HCT116 (cell line): ENCODE measurements around the gene CFAP54. TPM values are rescaled to one million over a fixed set of nuclear protein-coding genes. Genes with fewer than 3 reads are reported as not detected.

Source experiments
- ATAC-seq: fragments of 200-7000 bp; cut with Tn5 transposase; 2 replicates; pipeline ENCODE4 v1.9.1; 2020; ENCODE audit warnings: mild to moderate bottlenecking, moderate library complexity
- BruUV-seq: library from RNA; stranded (reverse); fragments of 400-500 nt; replicated peaks from 2 replicates; lab custom pipeline; 2021; lab: Mats Ljungman, UMichigan
- CTCF ChIA-PET: fragments of 300-600 bp; sonication (Branson Sonifier 250); formaldehyde crosslinking; loops from one replicate; lab custom pipeline; 2021; ENCODE audit warnings: antibody characterized with exemption; lab: Charles Lee
- POLR2A ChIA-PET: fragments of 300-600, 350-600 bp; sonication (Branson Sonifier 250); formaldehyde crosslinking; loops from one replicate; lab custom pipeline; 2021; ENCODE audit warnings: antibody characterized with exemption; lab: Charles Lee
- RAD21 ChIA-PET, 2 experiments: fragments of 300-600 bp; sonication (Branson Sonifier 250); formaldehyde crosslinking; loops; one replicate each; lab custom pipeline; 2023; ENCODE audit warnings: low total read pairs in 2 of 2; ENCODE audit not compliant: uncharacterized antibody in 2 of 2, unreplicated experiment in 2 of 2, low non-redundant PET in 1 of 2; lab: Charles Lee
- DNase-seq: peaks from one replicate; pipeline ENCODE4 v3.0.0-alpha.2; 2010; ENCODE audit warnings: low read depth, low spot score
- H2AFZ ChIP-seq: fragments of 200-600 bp; shearing (Covaris generic), sonication (generic); 2 replicates; pipeline ENCODE4 v1.6.1; 2017; ENCODE audit warnings: low read depth, mixed run types, mixed read lengths, antibody characterized with exemption, low read length; ENCODE audit not compliant: poor library complexity, severe bottlenecking
- H3K27ac ChIP-seq: 2 replicates; pipeline ENCODE4 v1.5.1; 2012; ENCODE audit warnings: low read depth, low read length
- H3K27me3 ChIP-seq: fragments of 200-600 bp; sonication (generic); 2 replicates; pipeline ENCODE4 v1.6.1; 2016; ENCODE audit warnings: mixed run types, low read length, mixed read lengths; ENCODE audit not compliant: insufficient read depth
- H3K36me3 ChIP-seq, 2 experiments: fragments of 200-500 bp in 1 of 2; fragments of 200-600 bp in 1 of 2; sonication (Bioruptor generic) in 1 of 2; sonication (generic) in 1 of 2; 2 replicates each; pipeline versions ENCODE4 v1.5.1 to v1.6.1; 2014 to 2016; ENCODE audit warnings: low read length in 2 of 2, inconsistent platforms in 1 of 2, mixed read lengths in 1 of 2, mixed run types in 1 of 2; ENCODE audit not compliant: insufficient read depth in 2 of 2, control insufficient read depth in 1 of 2
- H3K4me1 ChIP-seq, 2 experiments: fragments of 200-600 bp in 1 of 2; sonication (generic) in 1 of 2; 2 replicates each; pipeline versions ENCODE4 v1.5.1 to v1.6.1; 2012 to 2017; ENCODE audit warnings: low read length in 2 of 2, inconsistent platforms in 1 of 2, mild to moderate bottlenecking in 1 of 2, mixed read lengths in 1 of 2, mixed run types in 1 of 2, moderate library complexity in 1 of 2; ENCODE audit not compliant: insufficient read depth in 2 of 2, control insufficient read depth in 1 of 2
- H3K4me2 ChIP-seq: fragments of 200-600 bp; sonication (generic); 2 replicates; pipeline ENCODE4 v1.6.1; 2017; ENCODE audit warnings: mixed run types, low read length, mixed read lengths
- H3K4me3 ChIP-seq, 2 experiments: fragments of 200-600 bp in 1 of 2; sonication (generic) in 1 of 2; replicated peaks in 1 of 2; 2 replicates each; pipeline ENCODE4 v1.5.1; 2011 to 2016; ENCODE audit warnings: low read length in 2 of 2, control low read depth in 1 of 2, low read depth in 1 of 2, mild to moderate bottlenecking in 1 of 2, mixed read lengths in 1 of 2, mixed run types in 1 of 2
- H3K79me2 ChIP-seq: fragments of 200-600 bp; sonication (generic); 2 replicates; pipeline ENCODE4 v1.6.1; 2017; ENCODE audit warnings: mild to moderate bottlenecking, mixed run types, low read length, moderate library complexity, mixed read lengths; ENCODE audit not compliant: insufficient read depth
- H3K9ac ChIP-seq: fragments of 200-600 bp; sonication (generic); 2 replicates; pipeline ENCODE4 v1.6.1; 2016; ENCODE audit warnings: low read length, mixed read lengths
- H3K9me2 ChIP-seq: fragments of 200-600 bp; sonication (generic), shearing (Covaris generic); 2 replicates; pipeline ENCODE4 v1.6.1; 2017; ENCODE audit warnings: mixed run types, mild to moderate bottlenecking, moderate library complexity; ENCODE audit not compliant: insufficient read depth
- H3K9me3 ChIP-seq, 2 experiments: fragments of 200-500 bp in 1 of 2; fragments of 200-600 bp in 1 of 2; sonication (Bioruptor generic) in 1 of 2; sonication (generic) in 1 of 2; 2 replicates each; pipeline ENCODE4 v1.6.1; 2014 to 2017; ENCODE audit warnings: low read length in 2 of 2, mixed read lengths in 2 of 2, inconsistent platforms in 1 of 2, low read depth in 1 of 2, mild to moderate bottlenecking in 1 of 2, mixed run types in 1 of 2, moderate library complexity in 1 of 2; ENCODE audit not compliant: control insufficient read depth in 1 of 2, insufficient read depth in 1 of 2
- H4K20me1 ChIP-seq: fragments of 200-600 bp; sonication (generic), shearing (Covaris generic); 2 replicates; pipeline ENCODE4 v1.6.1; 2017; ENCODE audit warnings: mixed run types, mild to moderate bottlenecking, moderate library complexity; ENCODE audit not compliant: insufficient read depth
- ATF3 ChIP-seq: IDR thresholded peaks from 2 replicates; pipeline ENCODE4 v1.6.1; 2012
- CBX3 ChIP-seq: IDR thresholded peaks from 2 replicates; pipeline ENCODE4 v1.6.1; 2012; ENCODE audit warnings: low read depth
- CEBPB ChIP-seq: IDR thresholded peaks from 2 replicates; pipeline ENCODE4 v1.6.1; 2012; ENCODE audit warnings: low read depth
- ELF1 ChIP-seq: IDR thresholded peaks from 2 replicates; pipeline ENCODE4 v1.6.1; 2012; ENCODE audit warnings: low read depth, borderline replicate concordance
- EZH2 ChIP-seq: fragments of 200-600 bp; sonication (generic); IDR thresholded peaks from 2 replicates; pipeline ENCODE4 v1.6.1; 2017; ENCODE audit warnings: antibody characterized with exemption, mixed run types
- EZH2phosphoT487 ChIP-seq: fragments of 200-600 bp; IDR thresholded peaks from 2 replicates; pipeline ENCODE4 v1.6.1; 2018; ENCODE audit warnings: antibody characterized with exemption, borderline replicate concordance
- FOSL1 ChIP-seq: IDR thresholded peaks from 2 replicates; pipeline ENCODE4 v1.6.1; 2012; ENCODE audit warnings: low read depth
- JUND ChIP-seq: IDR thresholded peaks from 2 replicates; pipeline ENCODE4 v1.6.1; 2012
- POLR2A ChIP-seq: IDR thresholded peaks from 2 replicates; pipeline ENCODE4 v1.7.0; 2011; ENCODE audit warnings: borderline replicate concordance; ENCODE audit not compliant: insufficient read depth, insufficient read length; ENCODE audit errors: extremely low read depth
- POLR2AphosphoS5 ChIP-seq: IDR thresholded peaks from 2 replicates; pipeline ENCODE4 v1.6.1; 2011; ENCODE audit warnings: mild to moderate bottlenecking, low read depth, low read length, moderate library complexity
- RAD21 ChIP-seq: IDR thresholded peaks from 2 replicates; pipeline ENCODE4 v1.6.1; 2012; ENCODE audit warnings: low read depth, mild to moderate bottlenecking
- SP1 ChIP-seq: IDR thresholded peaks from 2 replicates; pipeline ENCODE4 v1.6.1; 2012; ENCODE audit warnings: low read depth
- SRF ChIP-seq: IDR thresholded peaks from 2 replicates; pipeline ENCODE4 v1.6.1; 2012; ENCODE audit warnings: low read depth
- YY1 ChIP-seq: IDR thresholded peaks from 2 replicates; pipeline ENCODE4 v1.6.1; 2011; ENCODE audit warnings: low read length, low read depth, moderate library complexity, mild to moderate bottlenecking; ENCODE audit not compliant: insufficient replicate concordance; ENCODE audit errors: extremely low read depth
- ZFX ChIP-seq: fragments of 450-650 bp; IDR thresholded peaks from 2 replicates; pipeline ENCODE4 v1.6.1; 2017
- ZNF274 ChIP-seq: fragments of 200-500 bp; sonication (Bioruptor generic); IDR thresholded peaks from 2 replicates; pipeline ENCODE4 v1.6.1; 2014; ENCODE audit warnings: mild to moderate bottlenecking, low read depth, low read length, inconsistent platforms
- intact Hi-C: fragments of 100-400 bp; cut with micrococcal nuclease; formaldehyde crosslinking; loops from 2 replicates; pipeline ENCODE4 v1.10.0; 2022
- total RNA-seq: library from RNA; stranded (reverse); gene quantifications from one replicate; pipeline ENCODE4 v1.2.1, GENCODE V29; 2021; ENCODE audit not compliant: unreplicated experiment
- TF ChIP-seq, protein P1 (sequence below): IDR thresholded peaks from 2 replicates; pipeline ENCODE4 v1.6.1; 2012; ENCODE audit warnings: low read depth
- TF ChIP-seq, protein P2 (sequence below): IDR thresholded peaks from 2 replicates; pipeline ENCODE4 v1.6.1; 2011; ENCODE audit warnings: mild to moderate bottlenecking, low read length, moderate library complexity; ENCODE audit not compliant: insufficient replicate concordance; ENCODE audit errors: extremely low read depth
- TF ChIP-seq, protein P3 (sequence below): IDR thresholded peaks from 2 replicates; pipeline ENCODE4 v1.6.1; 2012

CFAP54 gene
- total RNA-seq, 1 experiment from 2014 or later, result 0.25 TPM

DNA sequence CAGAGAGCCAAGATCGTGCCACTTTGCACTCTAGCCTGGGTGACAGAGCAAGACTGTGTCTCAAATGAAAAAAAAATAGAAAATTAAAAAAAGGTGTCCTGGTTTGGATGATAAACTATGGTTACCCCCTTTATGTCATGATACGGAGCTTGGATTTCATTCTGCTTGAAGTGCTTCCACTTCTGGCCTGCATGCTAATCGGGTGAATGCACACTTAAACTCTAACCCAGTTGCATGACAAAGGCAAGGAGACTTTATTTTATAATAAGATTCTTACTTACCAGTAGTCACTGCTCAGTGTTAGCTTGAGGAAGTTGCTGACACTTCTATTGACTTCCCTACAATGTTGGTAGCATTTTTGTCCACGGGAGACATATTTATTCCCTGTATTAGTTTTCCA, 24.3 kb downstream of the CFAP54 start:
- Histone ChIP-seq H3K27me3 (no peaks in the 10 kb centered on the region), H3K9ac (no peak overlapping the region), H3K36me3 (no peaks in the 10 kb centered on the region), H2AFZ (no peak overlapping the region), H4K20me1 (no peaks in the 10 kb centered on the region), H3K4me3 (no peak overlapping the region), H3K79me2 (no peaks in the 10 kb centered on the region), H3K4me1 (no peaks in the 10 kb centered on the region), H3K4me2 (no peak overlapping the region), H3K27ac (no peak overlapping the region), H3K9me3 (no peaks in the 10 kb centered on the region), H3K9me2 (no peaks in the 10 kb centered on the region)
- RAD21 ChIA-PET, result no interaction called here
- CTCF ChIA-PET, result no interaction called here
- DNase-seq (no peak), ATAC-seq (no peak)
- POLR2A ChIA-PET, result no interaction called here
- intact Hi-C loops, result no loop called here
- TF ChIP-seq ZFX (no peak), POLR2A (no peak), SP1 (no peak), SRF (no peak), CEBPB (no peak), FOSL1 (no peak), JUND (no peak), EZH2phosphoT487 (no peak), RAD21 (no peak), ELF1 (no peak), ATF3 (no peak), ZNF274 (no peak), POLR2AphosphoS5 (no peak), CBX3 (no peak), YY1 (no peak), EZH2 (no peak)
- TF ChIP-seq, protein P1, sequence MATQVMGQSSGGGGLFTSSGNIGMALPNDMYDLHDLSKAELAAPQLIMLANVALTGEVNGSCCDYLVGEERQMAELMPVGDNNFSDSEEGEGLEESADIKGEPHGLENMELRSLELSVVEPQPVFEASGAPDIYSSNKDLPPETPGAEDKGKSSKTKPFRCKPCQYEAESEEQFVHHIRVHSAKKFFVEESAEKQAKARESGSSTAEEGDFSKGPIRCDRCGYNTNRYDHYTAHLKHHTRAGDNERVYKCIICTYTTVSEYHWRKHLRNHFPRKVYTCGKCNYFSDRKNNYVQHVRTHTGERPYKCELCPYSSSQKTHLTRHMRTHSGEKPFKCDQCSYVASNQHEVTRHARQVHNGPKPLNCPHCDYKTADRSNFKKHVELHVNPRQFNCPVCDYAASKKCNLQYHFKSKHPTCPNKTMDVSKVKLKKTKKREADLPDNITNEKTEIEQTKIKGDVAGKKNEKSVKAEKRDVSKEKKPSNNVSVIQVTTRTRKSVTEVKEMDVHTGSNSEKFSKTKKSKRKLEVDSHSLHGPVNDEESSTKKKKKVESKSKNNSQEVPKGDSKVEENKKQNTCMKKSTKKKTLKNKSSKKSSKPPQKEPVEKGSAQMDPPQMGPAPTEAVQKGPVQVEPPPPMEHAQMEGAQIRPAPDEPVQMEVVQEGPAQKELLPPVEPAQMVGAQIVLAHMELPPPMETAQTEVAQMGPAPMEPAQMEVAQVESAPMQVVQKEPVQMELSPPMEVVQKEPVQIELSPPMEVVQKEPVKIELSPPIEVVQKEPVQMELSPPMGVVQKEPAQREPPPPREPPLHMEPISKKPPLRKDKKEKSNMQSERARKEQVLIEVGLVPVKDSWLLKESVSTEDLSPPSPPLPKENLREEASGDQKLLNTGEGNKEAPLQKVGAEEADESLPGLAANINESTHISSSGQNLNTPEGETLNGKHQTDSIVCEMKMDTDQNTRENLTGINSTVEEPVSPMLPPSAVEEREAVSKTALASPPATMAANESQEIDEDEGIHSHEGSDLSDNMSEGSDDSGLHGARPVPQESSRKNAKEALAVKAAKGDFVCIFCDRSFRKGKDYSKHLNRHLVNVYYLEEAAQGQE, result no peak
- TF ChIP-seq, protein P2, sequence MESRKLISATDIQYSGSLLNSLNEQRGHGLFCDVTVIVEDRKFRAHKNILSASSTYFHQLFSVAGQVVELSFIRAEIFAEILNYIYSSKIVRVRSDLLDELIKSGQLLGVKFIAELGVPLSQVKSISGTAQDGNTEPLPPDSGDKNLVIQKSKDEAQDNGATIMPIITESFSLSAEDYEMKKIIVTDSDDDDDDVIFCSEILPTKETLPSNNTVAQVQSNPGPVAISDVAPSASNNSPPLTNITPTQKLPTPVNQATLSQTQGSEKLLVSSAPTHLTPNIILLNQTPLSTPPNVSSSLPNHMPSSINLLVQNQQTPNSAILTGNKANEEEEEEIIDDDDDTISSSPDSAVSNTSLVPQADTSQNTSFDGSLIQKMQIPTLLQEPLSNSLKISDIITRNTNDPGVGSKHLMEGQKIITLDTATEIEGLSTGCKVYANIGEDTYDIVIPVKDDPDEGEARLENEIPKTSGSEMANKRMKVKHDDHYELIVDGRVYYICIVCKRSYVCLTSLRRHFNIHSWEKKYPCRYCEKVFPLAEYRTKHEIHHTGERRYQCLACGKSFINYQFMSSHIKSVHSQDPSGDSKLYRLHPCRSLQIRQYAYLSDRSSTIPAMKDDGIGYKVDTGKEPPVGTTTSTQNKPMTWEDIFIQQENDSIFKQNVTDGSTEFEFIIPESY, result no peak
- TF ChIP-seq, protein P3, sequence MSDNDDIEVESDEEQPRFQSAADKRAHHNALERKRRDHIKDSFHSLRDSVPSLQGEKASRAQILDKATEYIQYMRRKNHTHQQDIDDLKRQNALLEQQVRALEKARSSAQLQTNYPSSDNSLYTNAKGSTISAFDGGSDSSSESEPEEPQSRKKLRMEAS, result no peak
- BruUV-seq, result no TSS peak
